AG09309 (cell line): Measurements from ENCODE around the gene ZNF285.
"Not testable (repeated sequence)": the region's sequence is repeated elsewhere in the genome, so short reads cannot be mapped to it uniquely, and the experiment has no call there.

Source experiments
- DNase-seq: peaks from one replicate; pipeline ENCODE4 v3.0.0-alpha.2; 2010; ENCODE audit warnings: low read depth
- H3K4me3 ChIP-seq: 2 replicates; pipeline ENCODE4 v1.5.1; 2011; ENCODE audit warnings: mild to moderate bottlenecking, low read depth, low read length, moderate library complexity; ENCODE audit not compliant: control insufficient read depth
- CTCF ChIP-seq: IDR thresholded peaks from 2 replicates; pipeline ENCODE4 v1.5.1; 2011; ENCODE audit warnings: mild to moderate bottlenecking, low read depth, low read length, inconsistent platforms; ENCODE audit not compliant: insufficient read depth, control insufficient read depth; ENCODE audit errors: missing control alignments

Gene ZNF285

GRCh38 chr19:44344255-44344654 is 57.2 kb downstream of the ZNF285 start:
- TF ChIP-seq CTCF, result no peak
- no peak for DNase-seq
- no peak overlapping the region for H3K4me3 ChIP-seq

GRCh38 chr19:44341794-44342193 is 59.6 kb downstream of the ZNF285 start:
- no peak for TF ChIP-seq CTCF
- H3K4me3 ChIP-seq, result no peak overlapping the region
- no peak for DNase-seq

GRCh38 chr19:44334639-44335038 is 66.8 kb downstream of the ZNF285 start:
- not testable (repeated sequence) for DNase-seq, H3K4me3 ChIP-seq
